HG02938 (cell line): Measurements from ENCODE around the gene PUDP.
A peak's percentile ranks its signal among the peaks of the same experiment; 100 is the strongest.
"Not testable (repeated sequence)": the region's sequence is repeated elsewhere in the genome, so short reads cannot be mapped to it uniquely, and the experiment has no call there.

Experiments used
- ATAC-seq: cut with Tn5 transposase; IDR thresholded peaks from one replicate; pipeline ENCODE4 v1.9.1; 2021; ENCODE audit warnings: mild to moderate bottlenecking, moderate library complexity; ENCODE audit not compliant: unreplicated experiment

The PUDP gene

DNA sequence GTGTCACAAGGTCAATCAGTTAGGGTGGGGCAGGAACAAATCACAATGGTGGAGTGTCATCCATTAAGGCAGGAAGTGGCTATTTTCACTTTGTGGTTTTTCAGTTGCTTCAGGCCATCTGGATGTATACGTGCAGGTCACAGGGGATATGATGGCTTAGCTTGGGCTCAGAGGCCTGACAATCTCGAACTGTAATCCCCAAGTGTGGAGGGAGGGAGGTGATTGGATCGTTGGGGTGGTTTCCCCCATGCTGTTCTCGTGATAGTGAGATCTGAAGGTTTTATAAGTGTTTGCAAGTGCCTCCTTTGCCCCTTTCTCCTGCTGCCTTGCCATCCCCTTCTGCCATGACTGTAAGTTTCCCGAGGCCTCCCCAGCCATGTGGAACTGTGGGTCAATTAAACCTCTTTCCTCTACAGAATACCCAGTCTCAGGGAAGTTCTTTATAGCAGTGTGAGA is 37.1 kb downstream of the PUDP start:
- peak; percentile 58 for ATAC-seq

DNA sequence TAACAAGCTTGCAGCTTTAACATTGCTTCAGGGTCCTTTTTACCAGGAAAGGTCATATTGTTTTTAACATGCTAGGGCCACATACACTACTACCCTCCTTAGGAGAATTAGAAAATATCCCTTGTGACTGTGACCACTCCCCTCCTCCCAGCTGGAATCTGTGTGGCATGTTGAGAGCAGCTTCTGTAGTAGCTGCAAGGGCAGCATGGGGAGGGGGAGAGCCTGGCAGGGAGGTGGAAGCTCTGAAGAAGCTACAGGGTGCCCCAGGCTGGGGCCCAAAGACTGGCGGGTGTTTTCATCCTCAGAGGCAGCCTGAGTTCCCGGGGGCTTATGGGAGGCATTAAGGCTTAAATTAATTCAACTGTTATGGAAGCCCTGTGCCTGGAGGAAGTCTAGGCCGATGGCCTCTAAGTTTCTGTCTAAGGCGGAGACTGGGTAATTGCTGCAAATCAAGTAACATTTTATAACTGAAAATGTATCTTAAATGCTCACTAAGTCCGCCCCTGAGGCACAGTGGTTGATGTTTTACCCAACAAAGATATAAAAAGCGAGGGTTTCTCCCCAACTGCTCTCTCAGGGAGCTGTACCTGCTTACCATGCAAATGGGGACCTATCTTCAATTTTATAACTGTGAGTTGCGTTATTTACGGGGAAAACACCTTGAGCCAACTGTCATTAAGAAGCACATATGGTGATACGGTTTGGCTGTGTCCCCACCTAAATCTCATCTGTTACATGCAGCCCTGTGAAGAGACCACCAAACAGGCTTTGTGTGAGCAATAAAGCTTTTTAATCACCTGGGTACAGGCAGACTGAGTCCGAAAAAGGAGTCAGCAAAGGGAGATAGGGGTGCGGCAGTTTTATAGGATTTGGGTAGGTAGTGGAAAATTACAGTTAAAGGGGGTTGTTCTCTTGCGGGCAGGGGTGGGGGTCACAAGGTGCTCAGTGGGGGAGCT is 37.8 kb downstream of the PUDP start:
- peak; percentile 69 for ATAC-seq

DNA sequence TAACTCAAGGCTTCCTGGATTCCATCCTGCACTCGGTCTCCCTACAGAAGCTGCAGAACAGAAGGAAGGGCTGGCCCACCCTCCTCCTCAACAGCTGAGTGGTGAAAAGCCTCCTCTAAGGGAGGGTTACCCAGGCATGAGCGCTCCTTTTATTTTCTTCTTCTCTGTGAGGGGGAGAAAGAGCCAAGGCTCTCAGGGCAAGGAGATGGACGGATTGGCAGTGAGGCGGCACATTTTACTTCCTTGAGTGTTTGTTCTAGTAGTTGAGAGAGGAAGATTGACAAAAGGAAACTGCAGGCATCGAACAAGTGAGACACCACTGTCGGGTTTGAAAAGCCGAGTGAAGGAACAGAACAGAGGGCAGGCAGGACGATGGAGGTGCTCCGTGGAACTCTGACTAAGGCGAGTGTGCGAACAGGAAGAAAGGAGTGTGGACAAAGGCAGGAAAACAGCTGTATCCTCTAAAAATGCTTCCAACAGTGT is 38.9 kb downstream of the PUDP start:
- no peak for ATAC-seq

DNA sequence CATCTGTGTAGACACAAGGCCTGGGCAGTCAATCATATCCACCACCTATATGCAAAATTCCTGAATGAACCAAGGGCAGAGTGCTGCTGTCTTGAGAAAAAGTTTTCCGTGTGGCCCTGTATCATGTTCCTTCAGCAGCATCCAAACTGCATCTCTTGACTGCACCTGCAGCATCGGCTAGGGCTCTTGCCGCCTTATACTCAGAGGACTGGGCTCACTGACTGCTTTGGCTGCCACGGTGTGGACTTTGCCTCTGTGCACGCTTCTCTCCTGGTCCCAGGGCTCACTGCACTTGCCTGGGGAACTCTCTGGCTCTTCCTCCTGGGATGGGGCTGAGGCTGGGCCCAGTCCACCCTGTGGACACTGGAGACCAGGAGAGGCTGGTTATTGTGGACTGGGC is 39.9 kb downstream of the PUDP start:
- no peak for ATAC-seq

DNA sequence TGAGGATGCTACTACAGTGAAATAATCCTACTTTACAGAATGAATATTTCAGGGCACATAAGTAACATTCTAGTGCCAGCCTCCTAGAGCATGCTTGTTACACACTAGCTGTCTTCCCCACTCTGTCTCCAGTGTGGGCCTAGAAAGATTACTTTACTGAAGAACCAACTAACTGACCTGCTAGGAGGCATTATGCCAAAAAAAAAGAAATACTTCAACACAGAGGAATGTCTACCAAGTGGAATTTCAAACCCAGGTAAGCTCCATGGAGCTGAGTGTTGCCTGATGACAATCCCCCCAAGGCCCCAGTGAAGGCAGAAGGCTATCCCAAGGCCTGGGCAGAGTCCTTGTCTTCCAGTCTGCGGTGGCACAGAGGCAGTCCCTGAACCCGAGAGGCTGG is 41.3 kb downstream of the PUDP start:
- no peak for ATAC-seq

DNA sequence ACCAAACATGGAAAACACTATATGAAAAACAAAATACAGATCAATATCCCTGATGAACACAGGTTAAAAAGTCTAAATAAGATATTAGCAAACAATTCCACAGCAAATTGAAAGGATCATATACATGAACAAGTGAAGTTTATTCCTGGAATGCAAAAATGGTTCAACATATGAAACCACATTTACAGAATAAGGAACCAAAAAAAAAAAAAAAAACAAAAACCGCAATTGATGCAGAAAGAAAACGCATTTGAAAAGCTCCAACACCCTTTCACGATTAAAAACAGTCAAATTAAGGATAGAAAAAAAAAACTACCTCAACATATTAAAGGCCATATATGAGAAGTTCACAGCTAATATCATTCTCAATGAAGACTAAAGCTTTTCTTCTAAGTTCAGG is 45.8 kb downstream of the PUDP start:
- ATAC-seq, result no peak

DNA sequence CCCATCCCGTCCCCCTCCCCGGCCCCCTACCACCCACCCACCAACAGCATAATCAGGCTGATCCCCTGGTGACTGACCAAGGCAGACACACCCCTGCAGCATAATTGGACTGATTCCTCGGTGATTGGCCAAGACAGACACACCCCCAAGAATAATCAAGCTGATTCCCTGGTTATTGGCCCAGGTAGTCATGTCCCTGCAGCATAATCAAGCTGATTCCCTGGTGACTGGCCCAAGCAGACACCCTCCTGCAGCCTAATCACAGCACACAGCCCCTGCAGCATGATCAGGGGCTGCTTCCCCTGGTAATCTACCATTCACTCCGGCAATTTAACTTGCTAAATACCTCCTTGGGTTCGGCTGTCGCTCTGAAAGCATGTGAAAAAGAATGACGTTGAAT is 47.9 kb downstream of the PUDP start:
- no peak for ATAC-seq

DNA sequence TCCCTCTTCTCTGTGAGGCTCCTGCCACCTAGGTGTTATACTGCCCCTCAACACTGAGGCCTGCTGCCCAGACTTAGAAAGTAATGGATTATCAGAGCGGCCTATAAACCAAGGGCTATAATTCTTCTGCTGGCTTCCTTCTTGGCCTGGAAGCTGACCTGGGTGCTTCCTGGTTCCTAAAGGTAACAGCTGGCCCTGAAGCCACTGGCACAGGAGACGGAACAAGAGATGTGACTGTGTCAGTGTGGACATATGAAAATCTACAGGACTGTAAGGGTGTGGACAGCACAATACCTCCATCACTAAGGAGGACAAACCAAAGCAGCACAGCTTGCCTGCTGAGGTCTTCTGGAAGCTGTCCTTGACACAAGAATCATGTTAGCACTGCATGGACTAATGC is 52.3 kb downstream of the PUDP start:
- not testable (repeated sequence) for ATAC-seq

DNA sequence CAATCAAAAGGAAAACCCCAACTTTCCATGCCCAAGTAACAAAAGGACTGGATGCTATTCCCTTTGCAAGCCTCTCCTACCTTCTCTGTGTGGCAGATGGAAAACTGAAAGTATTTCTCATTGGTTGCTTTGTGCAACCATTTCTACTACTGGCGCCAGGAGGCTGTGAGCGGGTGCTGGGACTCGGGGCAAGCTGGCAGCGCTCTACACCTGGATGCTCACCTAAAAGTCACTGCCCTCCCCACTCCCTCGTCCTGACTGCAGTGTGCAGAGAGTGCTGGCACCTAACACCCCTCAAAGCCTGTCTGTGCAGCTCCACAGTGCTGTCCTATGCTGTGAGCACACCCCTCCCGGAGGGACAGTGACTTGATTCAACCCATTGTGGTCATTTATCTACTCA is 54.6 kb downstream of the PUDP start:
- no peak for ATAC-seq

DNA sequence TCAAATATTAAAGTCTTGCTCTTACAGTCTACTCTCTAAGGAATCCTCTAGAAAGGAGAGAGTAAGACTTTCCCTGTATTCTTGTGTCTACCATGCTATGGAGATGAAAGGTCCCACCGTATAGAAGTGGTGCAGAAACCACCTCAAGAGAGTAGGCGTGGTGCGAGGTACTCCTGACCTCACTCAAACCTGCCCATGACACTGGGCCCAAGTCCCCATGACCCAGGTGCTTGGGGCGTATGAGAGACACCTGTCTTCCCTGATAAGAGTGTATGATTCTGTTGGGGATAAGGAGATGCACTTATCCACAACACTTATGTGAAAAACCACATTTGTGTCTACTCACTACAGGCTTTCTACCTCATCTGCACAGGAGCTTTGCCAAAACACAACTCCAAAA is 55.4 kb downstream of the PUDP start:
- ATAC-seq, result no peak

DNA sequence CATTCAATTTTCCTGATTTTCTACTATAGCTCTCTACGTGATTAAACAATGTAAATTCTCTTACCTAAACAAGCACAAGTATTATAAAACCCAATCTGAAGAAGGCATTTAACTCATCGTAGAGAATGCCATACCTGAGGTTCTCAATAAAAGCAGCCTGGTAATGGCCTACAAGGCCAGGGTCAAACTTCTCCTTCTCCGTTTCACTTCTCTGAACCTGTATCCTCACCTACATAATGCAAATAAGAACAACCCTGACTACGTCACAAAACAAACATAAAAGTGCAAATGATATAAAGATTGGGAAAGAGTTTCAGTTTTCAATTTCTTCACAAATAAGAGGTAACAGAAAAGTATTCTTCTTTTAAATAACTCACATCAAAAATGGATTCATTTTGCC is 56.0 kb downstream of the PUDP start:
- no peak for ATAC-seq

DNA sequence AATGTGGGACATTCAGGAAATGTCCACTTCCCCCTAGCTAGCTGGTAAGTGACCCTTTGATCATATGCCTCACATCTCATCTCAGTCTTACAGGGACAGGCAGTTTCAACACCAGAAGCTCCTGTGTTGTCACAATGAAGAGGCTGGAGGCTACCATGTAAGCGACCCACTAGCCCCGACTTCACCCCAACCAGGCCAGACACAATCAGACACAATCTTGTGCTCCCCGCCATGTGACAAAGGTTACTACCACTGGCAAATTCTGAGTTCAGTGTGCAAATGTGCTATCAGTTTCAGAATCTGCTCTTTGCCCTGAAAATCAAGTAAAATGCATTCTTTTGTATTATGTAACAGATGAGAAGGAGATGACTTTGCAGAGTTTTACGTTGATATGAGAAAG is 57.3 kb downstream of the PUDP start:
- no peak for ATAC-seq

DNA sequence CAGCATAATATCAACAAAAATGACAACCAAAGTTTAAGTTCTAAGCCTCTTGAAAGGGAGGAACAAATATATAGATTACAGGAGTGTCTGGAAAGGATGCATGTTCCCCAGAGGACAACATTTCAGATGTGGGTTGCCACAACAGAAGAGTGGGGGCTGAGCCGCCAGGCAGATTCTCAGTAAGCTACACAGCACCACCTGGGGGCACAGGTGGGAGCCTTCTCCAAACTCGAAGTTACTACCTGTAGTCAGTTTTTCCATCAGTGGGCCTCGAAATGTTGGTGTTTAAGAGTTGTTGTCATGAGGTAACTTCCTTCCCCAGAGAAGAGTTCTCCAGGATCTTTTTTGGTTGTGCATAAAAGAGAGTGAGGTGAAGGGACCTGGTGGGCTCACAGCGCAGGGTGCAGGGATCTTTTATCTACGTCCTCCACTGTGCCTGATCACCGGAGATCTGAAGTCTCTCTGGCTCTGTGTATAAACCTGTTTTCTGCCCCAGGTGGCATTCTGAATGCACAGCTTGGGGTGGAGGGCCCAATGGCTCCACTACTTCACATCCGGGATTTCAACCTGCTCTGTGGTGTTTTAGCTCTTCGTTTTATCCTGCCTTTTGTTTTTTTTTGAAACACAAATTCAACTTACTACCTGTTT is 58.9 kb downstream of the PUDP start:
- peak; percentile 53 for ATAC-seq

DNA sequence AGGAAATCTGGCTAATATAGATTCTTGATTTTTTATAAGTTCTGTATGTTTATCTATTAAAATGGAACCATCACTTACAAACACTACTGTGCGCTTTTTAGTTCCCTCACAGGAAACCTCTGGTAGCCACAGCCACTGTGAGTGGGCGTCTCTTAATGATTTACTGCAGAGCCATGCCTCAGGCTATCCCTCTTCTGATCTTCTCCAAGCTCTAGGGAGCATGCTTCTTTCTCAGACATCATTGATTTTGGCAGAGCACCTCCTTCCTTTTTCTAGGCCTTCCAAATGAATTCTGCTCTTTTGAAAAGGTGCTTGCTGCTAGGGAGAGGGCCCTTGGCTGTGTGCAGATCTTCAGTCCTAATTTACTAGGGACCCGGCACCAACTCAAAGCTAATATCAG is 61.6 kb downstream of the PUDP start:
- no peak for ATAC-seq

DNA sequence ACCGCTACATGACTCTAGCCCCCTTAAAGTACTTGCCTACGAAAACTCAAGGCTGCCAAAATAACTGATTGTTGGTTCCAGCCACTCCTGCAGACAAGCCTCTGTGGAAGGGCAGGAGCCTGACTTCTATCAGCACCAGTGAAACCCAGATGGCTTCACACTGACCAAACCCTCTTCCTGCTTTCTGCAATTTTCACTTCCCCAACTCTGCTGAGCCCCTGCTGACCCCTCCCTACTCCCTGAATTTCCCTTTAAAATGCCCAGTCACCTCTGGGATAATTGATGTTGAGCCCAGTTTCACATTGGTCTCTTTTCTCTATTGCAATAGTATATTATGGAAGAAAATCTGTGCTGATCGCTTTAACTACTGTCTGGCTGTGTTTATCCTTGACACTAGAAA is 62.1 kb downstream of the PUDP start:
- no peak for ATAC-seq

DNA sequence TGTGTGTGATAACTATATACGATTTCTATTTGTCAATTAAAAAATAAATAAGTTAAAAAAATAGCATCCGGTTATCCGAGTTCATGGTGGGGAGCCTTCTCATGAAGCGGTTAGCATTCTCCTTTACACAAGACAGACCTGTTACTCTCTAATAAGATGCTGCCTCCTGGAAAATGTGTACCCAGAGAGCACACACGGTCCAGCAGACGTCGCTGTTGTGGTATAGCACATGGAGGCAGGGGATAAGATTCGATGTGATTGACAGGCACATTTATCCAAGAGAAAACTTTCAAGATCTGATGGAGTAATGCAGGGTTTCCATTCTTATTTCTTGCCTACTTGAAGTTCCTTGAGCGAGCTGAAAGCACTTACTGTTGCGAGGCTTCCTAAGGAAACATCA is 63.1 kb downstream of the PUDP start:
- no peak for ATAC-seq

DNA sequence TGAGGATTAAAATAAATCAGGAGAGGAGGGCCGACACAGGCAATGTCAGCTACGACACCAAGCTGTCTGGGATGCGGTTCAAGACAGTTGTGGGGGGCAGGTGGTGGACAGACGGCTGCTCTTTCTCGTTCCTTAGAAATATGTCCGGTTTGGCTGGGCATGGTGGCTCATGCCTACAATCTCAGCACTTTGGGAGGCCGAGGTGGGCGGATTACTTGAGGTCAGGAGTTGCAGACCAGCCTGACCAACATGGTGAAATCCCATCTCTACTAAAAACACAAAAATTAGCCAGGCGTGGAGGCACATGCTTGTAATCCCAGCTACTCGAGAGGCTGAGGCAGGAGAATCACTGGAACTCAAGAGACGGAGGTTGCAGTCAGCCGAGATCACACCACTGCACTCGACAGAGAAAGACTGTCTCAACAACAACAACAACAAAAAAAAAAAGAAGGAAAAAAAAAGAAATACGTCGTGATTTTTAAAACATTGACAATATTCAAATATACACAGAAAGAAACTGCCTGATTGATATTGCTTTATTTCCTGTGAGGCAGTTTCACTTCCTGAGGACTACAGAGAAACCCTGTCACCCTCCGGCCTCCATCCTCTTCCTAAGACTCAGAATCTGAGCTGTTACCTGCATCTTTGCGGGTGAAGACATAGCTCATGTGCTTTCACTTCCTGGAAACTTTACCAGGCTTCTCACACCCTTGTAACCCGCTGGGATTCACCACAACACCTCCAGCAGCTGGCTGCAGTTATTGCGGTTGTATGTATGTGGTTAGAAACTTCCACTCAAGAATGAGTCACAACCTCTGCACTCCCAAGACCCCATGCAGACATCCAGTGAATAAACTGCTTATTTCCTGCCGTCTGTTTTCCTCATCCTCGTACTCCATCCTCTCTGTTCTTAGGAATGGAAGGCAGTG is 64.2 kb downstream of the PUDP start:
- ATAC-seq, result peak; percentile 88

DNA sequence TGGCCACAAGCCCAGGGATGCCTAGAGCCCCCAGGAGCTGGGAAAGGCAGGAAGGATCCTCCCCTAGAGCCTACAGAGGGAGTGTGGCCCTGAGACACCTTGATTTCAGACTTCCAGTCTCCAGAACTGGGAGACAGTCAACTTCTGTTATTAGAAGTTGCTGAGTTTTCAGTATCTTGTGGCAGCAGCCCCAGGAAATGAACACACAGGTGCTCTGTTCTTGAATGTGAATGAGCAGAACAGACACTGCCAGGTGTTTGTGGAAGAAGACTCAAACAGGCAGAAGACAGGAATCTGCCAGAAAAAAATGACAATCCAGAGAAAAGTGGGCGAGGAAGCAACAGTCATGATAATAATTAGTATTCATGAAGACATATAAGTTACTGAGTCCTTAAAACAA is 64.9 kb downstream of the PUDP start:
- no peak for ATAC-seq

DNA sequence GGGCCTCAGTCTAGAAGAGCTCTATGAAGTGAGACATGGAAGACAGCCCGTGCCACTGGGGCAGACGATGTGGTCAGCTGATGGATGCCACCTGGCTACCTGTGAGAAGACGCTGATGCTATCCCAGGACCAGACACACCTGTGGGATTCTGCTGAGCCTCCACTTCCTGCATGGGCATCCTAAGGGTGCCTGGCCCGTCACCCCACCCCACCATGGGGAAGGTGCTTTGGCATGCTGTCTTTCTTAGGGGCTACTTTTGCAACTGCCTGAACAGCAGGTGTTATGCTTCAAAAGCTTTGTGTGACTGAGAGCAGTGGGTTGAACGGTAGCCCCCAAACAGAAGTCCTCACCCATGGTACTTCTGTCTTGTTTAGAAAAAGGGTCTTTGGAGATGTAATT is 65.4 kb downstream of the PUDP start:
- no peak for ATAC-seq

DNA sequence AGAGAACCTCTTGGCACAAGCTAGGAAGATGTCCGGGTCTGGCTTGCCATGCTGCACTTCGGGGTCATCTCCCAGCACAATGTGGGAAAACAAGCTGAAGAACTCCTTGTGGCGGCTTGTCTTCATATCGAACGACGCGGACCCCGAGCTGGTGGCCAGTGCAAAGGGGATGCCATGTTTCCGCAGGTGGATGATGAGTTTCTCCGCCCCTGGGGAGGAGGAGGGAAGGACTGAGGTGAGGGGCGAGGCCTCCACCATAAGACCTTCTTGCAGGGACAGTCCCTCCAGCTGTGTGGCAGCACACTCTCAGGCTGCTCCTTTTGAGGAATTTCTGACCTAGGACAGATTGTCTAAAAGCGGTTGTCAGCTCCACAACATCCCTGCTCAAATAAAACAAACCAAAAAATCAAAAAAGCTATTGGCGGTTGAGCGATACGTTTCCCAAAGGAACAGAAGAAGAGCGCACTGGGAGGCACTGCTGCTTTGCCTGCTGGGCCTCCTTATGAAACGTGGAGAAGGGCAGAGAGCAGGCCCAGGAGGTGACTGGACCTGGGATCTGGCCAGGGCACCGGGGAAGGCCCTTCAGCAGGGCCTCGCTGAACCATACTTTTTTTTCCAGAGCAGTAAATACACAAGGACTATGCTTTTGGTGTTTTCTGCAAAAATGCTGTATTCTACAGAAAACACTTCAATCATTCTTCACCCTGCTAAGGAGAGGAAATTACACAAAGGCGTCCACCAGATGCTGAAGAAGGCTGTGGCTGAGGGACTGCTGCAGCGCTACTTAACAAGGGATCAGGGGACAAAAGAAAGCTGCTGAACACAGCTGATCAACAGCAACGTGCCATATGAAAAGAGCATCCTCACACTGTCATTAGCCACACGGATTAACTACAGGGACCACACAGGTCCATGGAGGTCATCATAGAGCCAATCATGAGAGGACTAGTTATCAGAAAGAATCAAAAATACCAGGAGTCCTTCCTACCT is 70.4 kb downstream of the PUDP start:
- ATAC-seq, result no peak
